IMR-90 (cell line): ENCODE results near the gene PLCXD1. TPM values are rescaled to one million over a fixed set of nuclear protein-coding genes. Genes with fewer than 3 reads are reported as not detected.

Source experiments
- ATAC-seq: fragments of 200-7000 bp; cut with Tn5 transposase; 2 replicates; pipeline ENCODE4 v1.9.1; 2020; ENCODE audit warnings: low read depth, mild to moderate bottlenecking, moderate library complexity
- BruUV-seq: library from RNA; stranded (reverse); fragments of 400-500 nt; replicated peaks from 2 replicates; lab custom pipeline; 2021; lab: Mats Ljungman, UMichigan
- CTCF ChIA-PET: fragments of 300-600 bp; formaldehyde crosslinking; extraction: SDS; loops from one replicate; lab custom pipeline; 2021; ENCODE audit warnings: antibody characterized with exemption; lab: Yijun Ruan, JAX
- POLR2A ChIA-PET: fragments of 300-600 bp; sonication (Branson Sonifier 250); formaldehyde crosslinking; loops from one replicate; lab custom pipeline; 2022; ENCODE audit warnings: antibody characterized with exemption; ENCODE audit not compliant: unreplicated experiment; lab: Charles Lee
- DNase-seq: peaks from one replicate; pipeline ENCODE4 v3.0.0; 2013
- H2AFZ ChIP-seq: replicated peaks from 2 replicates; pipeline ENCODE3; 2013; ENCODE audit warnings: low read length, mild to moderate bottlenecking; ENCODE audit not compliant: poor library complexity
- H2AK5ac ChIP-seq: 2 replicates; pipeline ENCODE4 v1.6.1; 2013; ENCODE audit warnings: low read depth, low read length, inconsistent platforms
- H2AK9ac ChIP-seq: replicated peaks from 2 replicates; pipeline ENCODE3; 2013; ENCODE audit warnings: mild to moderate bottlenecking, low read depth, low read length, moderate library complexity; ENCODE audit not compliant: poor library complexity
- H2BK120ac ChIP-seq: 2 replicates; pipeline ENCODE4 v1.6.1; 2013; ENCODE audit warnings: low read depth, low read length, inconsistent platforms
- H2BK15ac ChIP-seq: 3 replicates; pipeline ENCODE4 v1.6.1; 2013; ENCODE audit warnings: low read depth, low read length, inconsistent platforms
- H2BK20ac ChIP-seq: 2 replicates; pipeline ENCODE4 v1.6.1; 2013; ENCODE audit warnings: low read depth, mild to moderate bottlenecking, inconsistent platforms, low read length, moderate library complexity
- H2BK5ac ChIP-seq: 2 replicates; pipeline ENCODE4 v1.6.1; 2013; ENCODE audit warnings: mild to moderate bottlenecking, low read depth, low read length, inconsistent platforms; ENCODE audit not compliant: poor library complexity, severe bottlenecking
- H3K14ac ChIP-seq: replicated peaks from 2 replicates; pipeline ENCODE4 v1.6.1; 2013; ENCODE audit warnings: low read depth, low read length, inconsistent platforms
- H3K18ac ChIP-seq: 2 replicates; pipeline ENCODE4 v1.6.1; 2013; ENCODE audit warnings: low read depth, low read length, control low read depth
- H3K23ac ChIP-seq: 2 replicates; pipeline ENCODE4 v1.6.1; 2013; ENCODE audit warnings: low read depth, low read length, inconsistent platforms
- H3K27ac ChIP-seq: 2 replicates; pipeline ENCODE4 v1.5.1; 2013; ENCODE audit warnings: mild to moderate bottlenecking, control low read depth, low read length; ENCODE audit not compliant: insufficient read depth
- H3K27me3 ChIP-seq: 2 replicates; pipeline ENCODE4 v1.6.1; 2013; ENCODE audit warnings: low read length; ENCODE audit not compliant: control insufficient read depth, insufficient read depth
- H3K36me3 ChIP-seq: 2 replicates; pipeline ENCODE4 v1.6.1; 2013; ENCODE audit warnings: low read length, mixed read lengths; ENCODE audit not compliant: control insufficient read depth, insufficient read depth
- H3K4ac ChIP-seq: 2 replicates; pipeline ENCODE4 v1.6.1; 2013; ENCODE audit warnings: low read depth, low read length, inconsistent platforms
- H3K4me1 ChIP-seq: 2 replicates; pipeline ENCODE4 v1.6.1; 2013; ENCODE audit warnings: low read length, mixed read lengths; ENCODE audit not compliant: control insufficient read depth, insufficient read depth
- H3K4me2 ChIP-seq: 2 replicates; pipeline ENCODE4 v1.6.1; 2013; ENCODE audit warnings: low read depth, mild to moderate bottlenecking, control low read depth, low read length, moderate library complexity
- H3K4me3 ChIP-seq: 2 replicates; pipeline ENCODE4 v1.5.1; 2013; ENCODE audit warnings: low read depth, mild to moderate bottlenecking, control low read depth, low read length, moderate library complexity; ENCODE audit not compliant: insufficient read depth
- H3K56ac ChIP-seq: 2 replicates; pipeline ENCODE4 v1.6.1; 2013; ENCODE audit warnings: low read length, inconsistent platforms; ENCODE audit not compliant: insufficient read depth; ENCODE audit errors: extremely low read depth
- H3K79me1 ChIP-seq, 2 experiments: 2 replicates each; pipeline ENCODE4 v1.6.1; 2013; ENCODE audit warnings: low read length in 2 of 2, inconsistent platforms in 1 of 2, low read depth in 1 of 2
- H3K9ac ChIP-seq: 2 replicates; pipeline ENCODE4 v1.6.1; 2013; ENCODE audit warnings: low read depth, low read length, control low read depth
- H3K9me1 ChIP-seq: 2 replicates; pipeline ENCODE4 v1.6.1; 2013; ENCODE audit warnings: low read length, inconsistent platforms; ENCODE audit not compliant: insufficient read depth
- H3K9me3 ChIP-seq: 2 replicates; pipeline ENCODE4 v1.6.1; 2013; ENCODE audit warnings: low read length; ENCODE audit not compliant: control insufficient read depth, insufficient read depth
- H4K20me1 ChIP-seq: 2 replicates; pipeline ENCODE4 v1.6.1; 2013; ENCODE audit warnings: low read length, inconsistent platforms; ENCODE audit not compliant: insufficient read depth
- H4K5ac ChIP-seq: 2 replicates; pipeline ENCODE4 v1.6.1; 2013; ENCODE audit warnings: mild to moderate bottlenecking, low read depth, low read length, control low read depth
- H4K8ac ChIP-seq, 2 experiments: 2 replicates each; pipeline ENCODE4 v1.6.1; 2013; ENCODE audit warnings: low read depth in 2 of 2, low read length in 2 of 2, control low read depth in 1 of 2, inconsistent platforms in 1 of 2
- H4K91ac ChIP-seq: 2 replicates; pipeline ENCODE4 v1.6.1; 2013; ENCODE audit warnings: low read depth, low read length, inconsistent platforms; ENCODE audit not compliant: insufficient read depth
- MAZ ChIP-seq: IDR thresholded peaks from 2 replicates; pipeline ENCODE4 v1.6.1; 2012; ENCODE audit warnings: low read depth, mild to moderate bottlenecking, low read length, improper control_type of control experiment, moderate library complexity, borderline replicate concordance
- POLR2A ChIP-seq: IDR thresholded peaks from 2 replicates; pipeline ENCODE4 v1.6.1; 2012; ENCODE audit warnings: mild to moderate bottlenecking, low read depth, low read length
- WGBS, 2 experiments: methylation state at CpG; one replicate each; pipeline versions ENCODE4 v1.1.5 to v1.1.7; 2013; ENCODE audit warnings: missing lambda C conversion rate in 2 of 2; ENCODE audit not compliant: insufficient read length in 1 of 2; ENCODE audit errors: extremely low coverage in 2 of 2; 5-methylcytosine and 5-hydroxymethylcytosine counted together
- dilution Hi-C: fragments of 300-500 bp; cut with HindIII; formaldehyde crosslinking; loops from one replicate; pipeline ENCODE4 v1.14.3; 2018; ENCODE audit warnings: low sequenced_read_pairs; ENCODE audit not compliant: unreplicated experiment
- in situ Hi-C: fragments of 300-500 bp; cut with MboI; formaldehyde crosslinking; loops from 3 replicates; pipeline ENCODE4 v1.14.3; 2019; ENCODE audit warnings: low sequenced_read_pairs, inconsistent platforms, mixed read lengths
- intact Hi-C: fragments of 100-400 bp; cut with micrococcal nuclease; formaldehyde crosslinking; loops from 2 replicates; pipeline ENCODE4 v1.10.0; 2022
- polyA plus RNA-seq, 3 experiments: library from polyadenylated mRNA; depleted of rRNA; stranded (reverse); fragments of >200 nt; gene quantifications; 2 replicates each; pipeline ENCODE4 v1.2.3, GENCODE V29; 2012; ENCODE audit warnings: low replicate concordance in 1 of 3
- total RNA-seq: library from RNA; depleted of rRNA; stranded (reverse); fragments of >200 nt; gene quantifications from 2 replicates; pipeline ENCODE4 v1.2.3, GENCODE V29; 2012
- TF ChIP-seq, protein P1 (sequence below): fragments of 150-350 bp; IDR thresholded peaks from 2 replicates; pipeline ENCODE4 v1.6.1; 2016; ENCODE audit warnings: low read depth, mild to moderate bottlenecking, low read length, moderate library complexity, borderline replicate concordance

PLCXD1 gene
- total and polyA plus RNA-seq, 2 of the 4 experiments (the other 2 are of a cell fraction) = 16.7 to 17.7 TPM

- H2AFZ ChIP-seq = peak overlapping the region; percentile 98
- no peaks in the 10 kb centered on the region for H3K9me3 ChIP-seq
- intact Hi-C loops (no loop called here), dilution Hi-C loops (no loop called here), in situ Hi-C loops (no loop called here)
- no peaks in the 10 kb centered on the region for H4K20me1 ChIP-seq
- CTCF ChIA-PET = no interaction called here
- peak overlapping the region; percentile 96 for H2AK9ac ChIP-seq
- peak overlapping the region; percentile 51 for H3K4me2 ChIP-seq
- H3K4me1 ChIP-seq = peaks cover 2% of the 10 kb centered on the region; the same call in 1 of the 2 replicates
- H3K14ac ChIP-seq = 0 out of 2 replicates have a peak overlapping the region, but pooled peaks have one; percentile 66
- H3K9me1 ChIP-seq = no peaks in the 10 kb centered on the region
- H4K91ac ChIP-seq = no peak overlapping the region
- no TSS peak for BruUV-seq
- DNase-seq (peak; percentile 97), ATAC-seq (peak; percentile 82)
- H3K79me1 ChIP-seq = peaks cover 0 to 13% of the 10 kb centered on the region in 2 experiments; a peak in 2 of 4 replicates
- H3K36me3 ChIP-seq = peaks cover 19% of the 10 kb centered on the region
- H2BK5ac ChIP-seq = peak overlapping the region; percentile 66
- no peak overlapping the region for H3K18ac ChIP-seq
- H3K4me3 ChIP-seq = peak overlapping the region; percentile 82
- TF ChIP-seq POLR2A = peak; percentile 77; the same call in 1 of the 2 replicates
- TF ChIP-seq MAZ = 0 out of 2 replicates have a peak, but pooled peaks have one; percentile 72
- TF ChIP-seq, protein P1, sequence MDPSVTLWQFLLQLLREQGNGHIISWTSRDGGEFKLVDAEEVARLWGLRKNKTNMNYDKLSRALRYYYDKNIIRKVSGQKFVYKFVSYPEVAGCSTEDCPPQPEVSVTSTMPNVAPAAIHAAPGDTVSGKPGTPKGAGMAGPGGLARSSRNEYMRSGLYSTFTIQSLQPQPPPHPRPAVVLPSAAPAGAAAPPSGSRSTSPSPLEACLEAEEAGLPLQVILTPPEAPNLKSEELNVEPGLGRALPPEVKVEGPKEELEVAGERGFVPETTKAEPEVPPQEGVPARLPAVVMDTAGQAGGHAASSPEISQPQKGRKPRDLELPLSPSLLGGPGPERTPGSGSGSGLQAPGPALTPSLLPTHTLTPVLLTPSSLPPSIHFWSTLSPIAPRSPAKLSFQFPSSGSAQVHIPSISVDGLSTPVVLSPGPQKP = no peak
- peak overlapping the region; percentile 33; the same call in 1 of the 2 replicates for H3K4ac ChIP-seq
- peak overlapping the region; percentile 57 for H3K9ac ChIP-seq
- peak overlapping the region; percentile 22; the same call in 1 of the 2 replicates for H2AK5ac ChIP-seq
- H2BK20ac ChIP-seq = no peak overlapping the region
- WGBS, 2 experiments = 0% methylated on average over 43 of the region's 61 CpGs; no CpG with 5 or more reads in 1 of the 2 experiments
- H4K5ac ChIP-seq = peak overlapping the region; percentile 5; the same call in 1 of the 2 replicates
- POLR2A ChIA-PET = no interaction called here
- H3K56ac ChIP-seq = 0 out of 2 replicates have a peak overlapping the region, but pooled peaks have one; percentile 32
- peak overlapping the region in 1 of 2 experiments; percentile 83; a peak in 1 of 4 replicates for H4K8ac ChIP-seq
- H3K23ac ChIP-seq = no peak overlapping the region
- H2BK120ac ChIP-seq = no peak overlapping the region
- no peak overlapping the region for H2BK15ac ChIP-seq
- no peaks in the 10 kb centered on the region for H3K27me3 ChIP-seq
- peak overlapping the region; percentile 82 for H3K27ac ChIP-seq
These were observed 37.0 kb downstream of the PLCXD1 start for GRCh38 chrX:318068-318738.
